Nephron (organoid): ENCODE measurements around the gene SPACDR.
"Not testable (repeated sequence)": the region's sequence is repeated elsewhere in the genome, so short reads cannot be mapped to it uniquely, and the experiment has no call there.

Source experiments
- H3K27ac Mint-ChIP-seq, 3 experiments: 2 replicates each; pipeline ENCODE4 v1.8.0; 2020; ENCODE audit warnings: mixed read lengths in 3 of 3, mild to moderate bottlenecking in 2 of 3, moderate library complexity in 1 of 3
- H3K27me3 Mint-ChIP-seq: 2 replicates; pipeline ENCODE4 v1.8.0; 2021; ENCODE audit warnings: low read depth, mild to moderate bottlenecking, moderate library complexity, mixed read lengths
- H3K36me3 Mint-ChIP-seq: 2 replicates; pipeline ENCODE4 v1.8.0; 2020; ENCODE audit warnings: low read depth, mixed read lengths
- H3K4me1 Mint-ChIP-seq: 2 replicates; pipeline ENCODE4 v1.8.0; 2020; ENCODE audit warnings: mixed read lengths
- H3K4me3 Mint-ChIP-seq, 3 experiments: 2 replicates each; pipeline ENCODE4 v1.8.0; 2020; ENCODE audit warnings: mild to moderate bottlenecking in 3 of 3, mixed read lengths in 3 of 3, moderate library complexity in 2 of 3
- H3K9me3 Mint-ChIP-seq: 2 replicates; pipeline ENCODE4 v1.8.0; 2020; ENCODE audit warnings: mixed read lengths
- CTCF ChIP-seq, 3 experiments: fragments of 200-600 bp; sonication (generic); IDR thresholded peaks; one replicate each; pipeline ENCODE4 v1.5.0; 2021; ENCODE audit warnings: antibody characterized with exemption in 3 of 3; ENCODE audit not compliant: unreplicated experiment in 3 of 3

Gene SPACDR

GRCh38 chr7:100452513-100452912, 11.5 kb downstream of the SPACDR start:
- H3K9me3 Mint-ChIP-seq: no peaks in the 10 kb centered on the region
- peaks cover 12% of the 10 kb centered on the region for H3K4me1 Mint-ChIP-seq
- H3K36me3 Mint-ChIP-seq: no peaks in the 10 kb centered on the region
- no peak overlapping the region for H3K27ac Mint-ChIP-seq
- no peak for TF ChIP-seq CTCF (IDR thresholded peaks at IDR 0.05; ENCODE audit: unreplicated experiment in 3 of 3)
- H3K4me3 Mint-ChIP-seq: no peak overlapping the region
- no peaks in the 10 kb centered on the region for H3K27me3 Mint-ChIP-seq

- no peak for TF ChIP-seq CTCF (IDR thresholded peaks at IDR 0.05; ENCODE audit: unreplicated experiment in 3 of 3)
- Mint-ChIP-seq H3K36me3 (no peaks in the 10 kb centered on the region), H3K4me3 (peak overlapping the region; percentile 3 to 72 (median 69))
Measured at GRCh38 chr7:100449190-100449795, 14.8 kb downstream of the SPACDR start.

GRCh38 chr7:100447363-100447762, 16.7 kb downstream of the SPACDR start:
- H3K27me3 Mint-ChIP-seq, H3K9me3 Mint-ChIP-seq, H3K4me1 Mint-ChIP-seq, H3K36me3 Mint-ChIP-seq, H3K4me3 Mint-ChIP-seq, H3K27ac Mint-ChIP-seq: not testable (repeated sequence)

More at GRCh38 chr7:100449190-100449795, 14.8 kb downstream of the SPACDR start:
- no peaks in the 10 kb centered on the region for H3K4me1 Mint-ChIP-seq
- H3K27me3 Mint-ChIP-seq: no peaks in the 10 kb centered on the region
- H3K9me3 Mint-ChIP-seq: no peaks in the 10 kb centered on the region
- peak overlapping the region in 1 of 3 experiments; percentile 48 for H3K27ac Mint-ChIP-seq

- Mint-ChIP-seq H3K9me3 (no peaks in the 10 kb centered on the region), H3K4me1 (no peaks in the 10 kb centered on the region), H3K36me3 (no peaks in the 10 kb centered on the region), H3K4me3 (no peak overlapping the region), H3K27ac (peak overlapping the region in 1 of 3 experiments; percentile 37), H3K27me3 (no peaks in the 10 kb centered on the region)
- no peak for TF ChIP-seq CTCF (IDR thresholded peaks at IDR 0.05; ENCODE audit: unreplicated experiment in 3 of 3)
Measured at GRCh38 chr7:100446040-100446439, 18.0 kb downstream of the SPACDR start.

- Mint-ChIP-seq H3K9me3 (no peaks in the 10 kb centered on the region), H3K27me3 (no peaks in the 10 kb centered on the region), H3K4me1 (no peaks in the 10 kb centered on the region), H3K27ac (peak overlapping the region in 2 of 3 experiments; percentile 59 to 83), H3K36me3 (no peaks in the 10 kb centered on the region), H3K4me3 (no peak overlapping the region)
- no peak for TF ChIP-seq CTCF (IDR thresholded peaks at IDR 0.05; ENCODE audit: unreplicated experiment in 3 of 3)
Measured at GRCh38 chr7:100444311-100445278, 19.5 kb downstream of the SPACDR start.

- no peaks in the 10 kb centered on the region for H3K27me3 Mint-ChIP-seq
- H3K4me1 Mint-ChIP-seq: no peaks in the 10 kb centered on the region
- no peaks in the 10 kb centered on the region for H3K9me3 Mint-ChIP-seq
- no peak overlapping the region for H3K27ac Mint-ChIP-seq
- no peak overlapping the region for H3K4me3 Mint-ChIP-seq
- no peak for TF ChIP-seq CTCF (IDR thresholded peaks at IDR 0.05; ENCODE audit: unreplicated experiment in 3 of 3)
- no peaks in the 10 kb centered on the region for H3K36me3 Mint-ChIP-seq
Measured at GRCh38 chr7:100443096-100443840, 20.8 kb downstream of the SPACDR start.
